Liver (tissue), 9 donors: Measurements from ENCODE around the gene RNF157. TPM values are rescaled to one million over a fixed set of nuclear protein-coding genes. Genes with fewer than 3 reads are reported as not detected.

ENCODE experiments used
- DNase-seq: peaks from one replicate; pipeline ENCODE4 v3.0.0-alpha.2; 2017; ENCODE audit warnings: low spot score
- H3K27ac ChIP-seq, 2 donors: one replicate each; pipeline ENCODE4 v1.7.0; 2013; ENCODE audit warnings: inconsistent platforms in 2 of 2, low read length in 2 of 2, control low read depth in 1 of 2, low read depth in 1 of 2, mild to moderate bottlenecking in 1 of 2
- H3K27me3 ChIP-seq, 4 donors: one replicate each; pipeline versions ENCODE4 v1.6.1 to v1.7.0; 2013; ENCODE audit warnings: low read length in 3 of 4, inconsistent platforms in 1 of 4, mild to moderate bottlenecking in 1 of 4, moderate library complexity in 1 of 4; ENCODE audit not compliant: control insufficient read depth in 4 of 4, insufficient read depth in 4 of 4
- H3K36me3 ChIP-seq, 4 donors: one replicate each; pipeline versions ENCODE4 v1.6.1 to v1.7.0; 2013; ENCODE audit warnings: low read length in 3 of 4, mild to moderate bottlenecking in 3 of 4, low read depth in 1 of 4, moderate library complexity in 1 of 4; ENCODE audit not compliant: control insufficient read depth in 4 of 4, insufficient read depth in 3 of 4
- H3K4me1 ChIP-seq, 4 donors: one replicate each; pipeline versions ENCODE4 v1.6.1 to v1.7.0; 2013; ENCODE audit warnings: low read length in 3 of 4, mild to moderate bottlenecking in 3 of 4, moderate library complexity in 1 of 4; ENCODE audit not compliant: control insufficient read depth in 4 of 4, insufficient read depth in 4 of 4
- H3K4me3 ChIP-seq, 3 donors: one replicate each; pipeline versions ENCODE4 v1.6.1 to v1.7.0; 2013; ENCODE audit warnings: low read length in 3 of 3, control low read depth in 1 of 3, low read depth in 1 of 3, mild to moderate bottlenecking in 1 of 3
- H3K9ac ChIP-seq, 2 donors: one replicate each; pipeline ENCODE4 v1.7.0; 2013; ENCODE audit warnings: low read length in 2 of 2, mild to moderate bottlenecking in 2 of 2, moderate library complexity in 2 of 2, control low read depth in 1 of 2, low read depth in 1 of 2
- H3K9me3 ChIP-seq, 4 donors: one replicate each; pipeline versions ENCODE4 v1.6.1 to v1.7.0; 2013; ENCODE audit warnings: low read length in 3 of 4; ENCODE audit not compliant: control insufficient read depth in 4 of 4
- EGR1 ChIP-seq, 2 donors: IDR thresholded peaks; 2 replicates each; pipeline ENCODE4 v1.6.1; 2016 to 2018; ENCODE audit warnings: antibody characterized with exemption in 2 of 2, low read depth in 2 of 2
- FOXA1 ChIP-seq: IDR thresholded peaks from 2 replicates; pipeline ENCODE4 v1.6.1; 2016; ENCODE audit warnings: antibody characterized with exemption
- GABPA ChIP-seq, 2 donors: IDR thresholded peaks in 1 of 2; conservative IDR thresholded peaks in 1 of 2; 2 replicates each; pipeline ENCODE4 v1.6.1; 2016; ENCODE audit warnings: antibody characterized with exemption in 2 of 2, mild to moderate bottlenecking in 1 of 2, moderate library complexity in 1 of 2
- HNF4A ChIP-seq, 2 donors: conservative IDR thresholded peaks; 2 replicates each; pipeline ENCODE4 v1.6.1; 2016; ENCODE audit warnings: antibody characterized with exemption in 2 of 2, mild to moderate bottlenecking in 2 of 2
- HNF4G ChIP-seq: IDR thresholded peaks from 2 replicates; pipeline ENCODE4 v1.6.1; 2016; ENCODE audit warnings: antibody characterized with exemption
- JUND ChIP-seq, 2 donors: IDR thresholded peaks; 2 replicates each; pipeline ENCODE4 v1.6.1; 2016; ENCODE audit warnings: antibody characterized with exemption in 2 of 2
- NR2F2 ChIP-seq: IDR thresholded peaks from 2 replicates; pipeline ENCODE4 v1.6.1; 2016; ENCODE audit warnings: antibody characterized with exemption
- RAD21 ChIP-seq, 2 donors: IDR thresholded peaks; 2 replicates each; pipeline ENCODE4 v1.6.1; 2016; ENCODE audit warnings: antibody characterized with exemption in 2 of 2, mild to moderate bottlenecking in 2 of 2
- RXRA ChIP-seq, 2 donors: IDR thresholded peaks; 2 replicates each; pipeline ENCODE4 v1.6.1; 2017 to 2018; ENCODE audit warnings: antibody characterized with exemption in 2 of 2, mild to moderate bottlenecking in 1 of 2
- TAF1 ChIP-seq: conservative IDR thresholded peaks from 2 replicates; pipeline ENCODE4 v1.6.1; 2016; ENCODE audit warnings: antibody characterized with exemption, mild to moderate bottlenecking
- YY1 ChIP-seq: IDR thresholded peaks from 2 replicates; pipeline ENCODE4 v1.6.1; 2016; ENCODE audit warnings: antibody characterized with exemption, mild to moderate bottlenecking
- WGBS: extraction: QIAGEN DNeasy Blood & Tissue Kit; methylation state at CpG from one replicate; pipeline ENCODE4 v1.1.7; 2013; 5-methylcytosine and 5-hydroxymethylcytosine counted together
- polyA plus RNA-seq, 2 donors: library from polyadenylated mRNA; stranded (reverse) in 1 of 2; unstranded in 1 of 2; fragments of 200-250 nt in 1 of 2; fragments of >200 nt in 1 of 2; fragmentation: Nextera tagmentation in 1 of 2; extraction: Ambion mirVana in 1 of 2; gene quantifications; one replicate each; pipeline versions ENCODE4 v1.2.1 to v1.2.3, GENCODE V29; 2013 to 2015
- total RNA-seq, 2 donors: library from RNA; depleted of rRNA; stranded (reverse); fragments of >200 nt; gene quantifications; one replicate each; pipeline ENCODE4 v1.2.3, GENCODE V29; 2014
- TF ChIP-seq, protein P1 (sequence below): IDR thresholded peaks from 2 replicates; pipeline ENCODE4 v1.6.1; 2016; ENCODE audit warnings: antibody characterized with exemption, mild to moderate bottlenecking
- TF ChIP-seq, protein P2 (sequence below): IDR thresholded peaks from 2 replicates; pipeline ENCODE4 v1.6.1; 2016; ENCODE audit warnings: antibody characterized with exemption
- TF ChIP-seq, protein P3 (sequence below): fragments of 150-350 bp; IDR thresholded peaks from 2 replicates; pipeline ENCODE4 v1.5.1; 2017; ENCODE audit warnings: improper control_type of control experiment, low read depth, low read length; ENCODE audit not compliant: missing input control
- TF ChIP-seq, protein P4 (sequence below): IDR thresholded peaks from 2 replicates; pipeline ENCODE4 v1.6.1; 2016; ENCODE audit warnings: antibody characterized with exemption
- TF ChIP-seq, protein P5 (sequence below): IDR thresholded peaks from 2 replicates; pipeline ENCODE4 v1.6.1; 2016; ENCODE audit warnings: antibody characterized with exemption
- donor health status: healthy.
- donor health status: healthy.
- donor health status: healthy.
- donor health status: healthy.
- donor health status: healthy.

The RNF157 gene
- total and polyA plus RNA-seq, 4 donors, result 0.42 to 2.9 (median 0.66) TPM

DNA sequence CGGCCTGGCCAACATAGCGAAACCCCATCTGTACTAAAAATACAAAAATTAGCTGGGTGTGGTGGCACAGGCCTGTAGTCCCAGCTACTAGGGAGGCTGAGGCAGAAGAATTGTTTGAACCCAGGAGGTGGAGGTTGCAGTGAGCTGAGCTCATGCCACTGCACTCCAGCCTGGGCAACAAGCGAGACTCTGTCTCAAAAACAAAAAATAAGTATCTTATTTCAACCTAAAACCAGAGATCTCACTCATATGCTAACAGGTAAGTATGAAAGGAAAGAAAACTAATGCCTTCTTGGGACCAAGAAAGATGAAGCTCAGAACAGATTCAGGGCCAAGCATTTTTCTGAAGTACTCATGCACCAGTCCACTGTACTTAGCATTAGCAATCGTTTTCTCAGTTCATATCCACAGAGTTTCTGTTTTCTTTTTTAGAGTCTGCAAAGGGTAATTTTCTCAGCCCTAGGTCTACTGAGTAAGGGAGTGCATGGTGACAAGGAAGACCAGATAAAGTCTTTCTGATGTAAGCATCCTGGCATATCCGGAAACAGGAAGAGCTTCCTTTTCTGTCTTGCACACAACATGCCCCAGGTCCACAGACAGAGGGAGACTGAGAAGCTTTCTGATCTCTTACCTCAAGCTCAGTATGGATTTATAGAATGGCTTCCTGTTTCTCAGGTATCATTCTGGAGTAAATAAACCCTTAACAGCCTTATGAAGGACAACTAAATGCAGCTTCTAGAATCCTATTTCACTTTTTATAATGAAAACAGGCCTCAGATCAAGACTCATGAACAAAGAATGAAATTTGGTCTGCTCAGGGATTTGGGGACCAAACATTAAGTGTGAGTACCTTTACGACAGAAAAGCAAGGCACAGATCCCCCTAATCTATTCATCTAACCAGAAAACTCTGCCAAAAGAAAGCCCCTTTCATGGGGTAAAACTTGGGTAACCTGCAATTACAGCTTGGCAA is 60.5 kb downstream of the RNF157 start:
- Histone ChIP-seq H3K4me3 (no peak overlapping the region), H3K27me3 (no peaks in the 10 kb centered on the region), H3K36me3 (peaks cover 0 to 2% (median 0%) of the 10 kb centered on the region in 4 donors), H3K9me3 (no peaks in the 10 kb centered on the region), H3K9ac (no peak overlapping the region), H3K4me1 (peaks cover 0 to 9% (median 1%) of the 10 kb centered on the region in 4 donors), H3K27ac (no peak overlapping the region)
- no peak for TF ChIP-seq FOXA1
- DNase-seq, result no peak
- WGBS, result 84% methylated on average over 6 of the region's 6 CpGs

DNA sequence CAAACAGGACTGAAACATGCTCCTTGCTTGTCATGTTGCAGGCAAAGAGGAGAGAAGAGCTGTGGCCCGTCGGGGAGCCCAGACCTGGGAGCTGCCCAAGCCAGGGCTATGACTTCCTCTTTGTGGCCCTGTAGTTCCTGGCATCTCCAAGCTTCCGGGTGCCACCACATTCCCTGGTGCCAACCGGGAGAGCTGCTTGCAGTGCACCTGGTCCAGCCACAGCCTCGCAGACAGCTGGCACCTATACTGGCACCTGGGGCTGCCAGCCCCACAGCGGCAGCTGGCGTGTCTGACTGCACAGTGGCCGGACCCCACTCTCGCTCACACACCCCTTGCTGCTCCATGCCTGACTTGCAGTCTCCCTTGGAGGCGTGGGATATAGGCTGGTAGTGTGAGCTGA is 62.2 kb downstream of the RNF157 start:
- no peak overlapping the region for H3K27ac ChIP-seq

More for the DNA sequence above, 62.2 kb downstream of the RNF157 start:
- DNase-seq, result no peak
- H3K4me1 ChIP-seq, result peaks cover 0 to 7% (median 1%) of the 10 kb centered on the region in 4 donors
- WGBS, result 92% methylated on average over 10 of the region's 10 CpGs
- H3K9me3 ChIP-seq, result no peaks in the 10 kb centered on the region
- H3K27me3 ChIP-seq, result no peaks in the 10 kb centered on the region
- peaks cover 0 to 2% (median 0%) of the 10 kb centered on the region in 4 donors for H3K36me3 ChIP-seq
- H3K9ac ChIP-seq, result no peak overlapping the region
- TF ChIP-seq JUND (IDR thresholded peaks at IDR 0.05) (no peak), GABPA (IDR thresholded peaks at IDR 0.05 in 1 of 2, conservative IDR thresholded peaks at IDR 0.05 in 1 of 2) (no peak), FOXA1 (no peak), YY1 (no peak), HNF4G (no peak), NR2F2 (no peak), RXRA (IDR thresholded peaks at IDR 0.05) (no peak), HNF4A (conservative IDR thresholded peaks at IDR 0.05) (no peak), EGR1 (IDR thresholded peaks at IDR 0.05; ENCODE audit: low read depth in 2 of 2) (no peak), TAF1 (no peak), RAD21 (IDR thresholded peaks at IDR 0.05) (no peak)
- TF ChIP-seq, protein P1, sequence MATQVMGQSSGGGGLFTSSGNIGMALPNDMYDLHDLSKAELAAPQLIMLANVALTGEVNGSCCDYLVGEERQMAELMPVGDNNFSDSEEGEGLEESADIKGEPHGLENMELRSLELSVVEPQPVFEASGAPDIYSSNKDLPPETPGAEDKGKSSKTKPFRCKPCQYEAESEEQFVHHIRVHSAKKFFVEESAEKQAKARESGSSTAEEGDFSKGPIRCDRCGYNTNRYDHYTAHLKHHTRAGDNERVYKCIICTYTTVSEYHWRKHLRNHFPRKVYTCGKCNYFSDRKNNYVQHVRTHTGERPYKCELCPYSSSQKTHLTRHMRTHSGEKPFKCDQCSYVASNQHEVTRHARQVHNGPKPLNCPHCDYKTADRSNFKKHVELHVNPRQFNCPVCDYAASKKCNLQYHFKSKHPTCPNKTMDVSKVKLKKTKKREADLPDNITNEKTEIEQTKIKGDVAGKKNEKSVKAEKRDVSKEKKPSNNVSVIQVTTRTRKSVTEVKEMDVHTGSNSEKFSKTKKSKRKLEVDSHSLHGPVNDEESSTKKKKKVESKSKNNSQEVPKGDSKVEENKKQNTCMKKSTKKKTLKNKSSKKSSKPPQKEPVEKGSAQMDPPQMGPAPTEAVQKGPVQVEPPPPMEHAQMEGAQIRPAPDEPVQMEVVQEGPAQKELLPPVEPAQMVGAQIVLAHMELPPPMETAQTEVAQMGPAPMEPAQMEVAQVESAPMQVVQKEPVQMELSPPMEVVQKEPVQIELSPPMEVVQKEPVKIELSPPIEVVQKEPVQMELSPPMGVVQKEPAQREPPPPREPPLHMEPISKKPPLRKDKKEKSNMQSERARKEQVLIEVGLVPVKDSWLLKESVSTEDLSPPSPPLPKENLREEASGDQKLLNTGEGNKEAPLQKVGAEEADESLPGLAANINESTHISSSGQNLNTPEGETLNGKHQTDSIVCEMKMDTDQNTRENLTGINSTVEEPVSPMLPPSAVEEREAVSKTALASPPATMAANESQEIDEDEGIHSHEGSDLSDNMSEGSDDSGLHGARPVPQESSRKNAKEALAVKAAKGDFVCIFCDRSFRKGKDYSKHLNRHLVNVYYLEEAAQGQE, result no peak
- TF ChIP-seq, protein P2, sequence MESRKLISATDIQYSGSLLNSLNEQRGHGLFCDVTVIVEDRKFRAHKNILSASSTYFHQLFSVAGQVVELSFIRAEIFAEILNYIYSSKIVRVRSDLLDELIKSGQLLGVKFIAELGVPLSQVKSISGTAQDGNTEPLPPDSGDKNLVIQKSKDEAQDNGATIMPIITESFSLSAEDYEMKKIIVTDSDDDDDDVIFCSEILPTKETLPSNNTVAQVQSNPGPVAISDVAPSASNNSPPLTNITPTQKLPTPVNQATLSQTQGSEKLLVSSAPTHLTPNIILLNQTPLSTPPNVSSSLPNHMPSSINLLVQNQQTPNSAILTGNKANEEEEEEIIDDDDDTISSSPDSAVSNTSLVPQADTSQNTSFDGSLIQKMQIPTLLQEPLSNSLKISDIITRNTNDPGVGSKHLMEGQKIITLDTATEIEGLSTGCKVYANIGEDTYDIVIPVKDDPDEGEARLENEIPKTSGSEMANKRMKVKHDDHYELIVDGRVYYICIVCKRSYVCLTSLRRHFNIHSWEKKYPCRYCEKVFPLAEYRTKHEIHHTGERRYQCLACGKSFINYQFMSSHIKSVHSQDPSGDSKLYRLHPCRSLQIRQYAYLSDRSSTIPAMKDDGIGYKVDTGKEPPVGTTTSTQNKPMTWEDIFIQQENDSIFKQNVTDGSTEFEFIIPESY, result no peak
- TF ChIP-seq, protein P3, sequence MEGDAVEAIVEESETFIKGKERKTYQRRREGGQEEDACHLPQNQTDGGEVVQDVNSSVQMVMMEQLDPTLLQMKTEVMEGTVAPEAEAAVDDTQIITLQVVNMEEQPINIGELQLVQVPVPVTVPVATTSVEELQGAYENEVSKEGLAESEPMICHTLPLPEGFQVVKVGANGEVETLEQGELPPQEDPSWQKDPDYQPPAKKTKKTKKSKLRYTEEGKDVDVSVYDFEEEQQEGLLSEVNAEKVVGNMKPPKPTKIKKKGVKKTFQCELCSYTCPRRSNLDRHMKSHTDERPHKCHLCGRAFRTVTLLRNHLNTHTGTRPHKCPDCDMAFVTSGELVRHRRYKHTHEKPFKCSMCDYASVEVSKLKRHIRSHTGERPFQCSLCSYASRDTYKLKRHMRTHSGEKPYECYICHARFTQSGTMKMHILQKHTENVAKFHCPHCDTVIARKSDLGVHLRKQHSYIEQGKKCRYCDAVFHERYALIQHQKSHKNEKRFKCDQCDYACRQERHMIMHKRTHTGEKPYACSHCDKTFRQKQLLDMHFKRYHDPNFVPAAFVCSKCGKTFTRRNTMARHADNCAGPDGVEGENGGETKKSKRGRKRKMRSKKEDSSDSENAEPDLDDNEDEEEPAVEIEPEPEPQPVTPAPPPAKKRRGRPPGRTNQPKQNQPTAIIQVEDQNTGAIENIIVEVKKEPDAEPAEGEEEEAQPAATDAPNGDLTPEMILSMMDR, result no peak
- TF ChIP-seq, protein P4, sequence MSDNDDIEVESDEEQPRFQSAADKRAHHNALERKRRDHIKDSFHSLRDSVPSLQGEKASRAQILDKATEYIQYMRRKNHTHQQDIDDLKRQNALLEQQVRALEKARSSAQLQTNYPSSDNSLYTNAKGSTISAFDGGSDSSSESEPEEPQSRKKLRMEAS, result no peak
- TF ChIP-seq, protein P5, sequence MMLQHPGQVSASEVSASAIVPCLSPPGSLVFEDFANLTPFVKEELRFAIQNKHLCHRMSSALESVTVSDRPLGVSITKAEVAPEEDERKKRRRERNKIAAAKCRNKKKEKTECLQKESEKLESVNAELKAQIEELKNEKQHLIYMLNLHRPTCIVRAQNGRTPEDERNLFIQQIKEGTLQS, result no peak
- H3K4me3 ChIP-seq, result no peak overlapping the region
